ENCODE data around the gene MGAM2.
"Not testable (repeated sequence)": the region's sequence is repeated elsewhere in the genome, so short reads cannot be mapped to it uniquely, and the experiment has no call there.

The MGAM2 gene

DNA sequence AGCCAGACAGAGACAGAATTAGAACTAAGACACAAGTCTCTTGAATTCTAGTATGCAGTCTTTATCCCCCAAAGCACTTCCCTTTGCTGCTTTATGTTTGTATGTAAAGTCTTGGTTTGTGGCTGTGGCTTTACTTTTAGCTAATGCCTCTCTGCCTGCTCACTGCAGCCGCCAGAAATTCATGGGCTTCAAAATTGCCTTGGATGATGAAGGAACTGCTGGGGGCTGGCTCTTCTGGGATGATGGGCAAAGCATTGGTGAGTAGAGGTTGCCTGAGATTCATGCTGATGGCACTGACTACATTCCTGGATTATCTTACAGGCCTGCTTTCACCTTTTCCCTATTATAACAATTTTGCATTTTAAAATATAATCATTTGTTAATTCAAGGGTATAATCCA, 10.9 kb upstream of the MGAM2 start:
- no peak for DNase-seq (ENCODE audit: low read depth)
- TF ChIP-seq, protein P1, sequence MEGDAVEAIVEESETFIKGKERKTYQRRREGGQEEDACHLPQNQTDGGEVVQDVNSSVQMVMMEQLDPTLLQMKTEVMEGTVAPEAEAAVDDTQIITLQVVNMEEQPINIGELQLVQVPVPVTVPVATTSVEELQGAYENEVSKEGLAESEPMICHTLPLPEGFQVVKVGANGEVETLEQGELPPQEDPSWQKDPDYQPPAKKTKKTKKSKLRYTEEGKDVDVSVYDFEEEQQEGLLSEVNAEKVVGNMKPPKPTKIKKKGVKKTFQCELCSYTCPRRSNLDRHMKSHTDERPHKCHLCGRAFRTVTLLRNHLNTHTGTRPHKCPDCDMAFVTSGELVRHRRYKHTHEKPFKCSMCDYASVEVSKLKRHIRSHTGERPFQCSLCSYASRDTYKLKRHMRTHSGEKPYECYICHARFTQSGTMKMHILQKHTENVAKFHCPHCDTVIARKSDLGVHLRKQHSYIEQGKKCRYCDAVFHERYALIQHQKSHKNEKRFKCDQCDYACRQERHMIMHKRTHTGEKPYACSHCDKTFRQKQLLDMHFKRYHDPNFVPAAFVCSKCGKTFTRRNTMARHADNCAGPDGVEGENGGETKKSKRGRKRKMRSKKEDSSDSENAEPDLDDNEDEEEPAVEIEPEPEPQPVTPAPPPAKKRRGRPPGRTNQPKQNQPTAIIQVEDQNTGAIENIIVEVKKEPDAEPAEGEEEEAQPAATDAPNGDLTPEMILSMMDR (IDR thresholded peaks at IDR 0.05; ENCODE audit: low read depth, low read length, missing control alignments), result no peak
- no peak overlapping the region for H3K4me3 ChIP-seq (ENCODE audit: low read depth, low read length)

DNA sequence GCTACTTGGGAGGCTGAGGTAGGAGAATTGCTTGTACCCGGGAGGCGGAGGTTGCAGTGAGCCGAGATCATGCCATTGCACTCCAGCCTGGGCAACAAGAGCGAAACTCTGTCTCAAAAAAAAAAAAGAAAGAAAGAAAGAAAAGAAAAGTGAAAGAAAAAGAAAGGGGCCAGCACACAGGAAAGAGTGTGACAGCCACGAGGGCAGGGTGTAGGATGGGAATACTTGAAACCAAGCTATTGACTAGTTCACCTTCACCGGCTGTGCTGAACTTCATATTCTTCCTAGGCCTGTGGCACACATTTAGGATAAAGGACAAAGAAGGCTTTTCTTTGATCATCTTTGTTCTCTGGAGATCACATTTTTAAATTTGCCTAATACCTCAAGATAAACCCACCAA, 9.7 kb upstream of the MGAM2 start:
- not testable (repeated sequence) for DNase-seq (ENCODE audit: low read depth); H3K4me3 ChIP-seq (ENCODE audit: low read depth, low read length)

DNA sequence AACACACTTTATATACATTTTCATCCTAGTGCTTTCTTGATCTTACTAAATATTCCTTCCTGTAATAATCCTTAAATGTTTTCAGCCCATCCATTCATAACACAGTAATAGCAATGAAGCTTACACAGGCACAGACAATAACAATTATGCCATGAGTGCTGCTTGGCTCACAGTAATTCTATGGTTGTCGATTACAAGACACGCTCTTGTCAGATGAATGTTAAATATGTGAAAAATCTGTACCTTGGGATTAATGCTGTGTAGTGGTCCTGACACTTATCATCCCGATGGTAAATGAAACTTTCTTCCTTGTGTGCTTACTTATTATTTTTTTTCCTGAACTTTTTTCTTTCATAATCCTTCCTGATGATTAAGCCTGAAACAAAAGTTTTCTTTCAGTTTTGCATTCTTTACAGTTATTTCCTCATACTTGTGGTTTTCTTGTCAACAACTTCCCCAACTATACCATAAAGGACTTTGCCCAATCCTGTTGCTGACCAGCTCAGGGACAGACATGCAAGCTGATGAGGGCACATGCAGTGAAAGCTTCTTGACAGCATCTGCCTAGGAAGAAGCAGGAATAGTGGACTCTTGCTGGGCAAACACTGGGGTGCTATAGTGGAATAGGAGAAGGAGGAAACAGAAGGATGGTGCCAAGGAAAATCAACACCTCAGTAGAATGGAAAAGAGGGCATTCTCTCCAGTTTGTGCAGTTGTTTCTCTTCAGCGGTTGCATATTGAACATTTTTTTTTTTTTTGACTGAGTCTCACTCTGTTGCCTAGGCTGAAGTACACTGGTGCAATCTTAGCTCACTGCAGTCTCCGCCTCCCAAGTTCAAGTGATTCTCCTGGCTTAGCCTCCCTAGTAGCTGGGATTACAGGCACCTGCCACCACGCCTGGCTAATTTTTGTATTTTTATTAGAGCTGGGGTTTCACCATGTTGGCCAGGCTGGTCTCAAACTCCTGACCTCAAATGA, 6.7 kb upstream of the MGAM2 start:
- no peak overlapping the region for H3K4me3 ChIP-seq (ENCODE audit: low read depth, low read length)
- DNase-seq (ENCODE audit: low read depth), result no peak
- TF ChIP-seq, protein P1 (IDR thresholded peaks at IDR 0.05; ENCODE audit: low read depth, low read length, missing control alignments), result no peak

DNA sequence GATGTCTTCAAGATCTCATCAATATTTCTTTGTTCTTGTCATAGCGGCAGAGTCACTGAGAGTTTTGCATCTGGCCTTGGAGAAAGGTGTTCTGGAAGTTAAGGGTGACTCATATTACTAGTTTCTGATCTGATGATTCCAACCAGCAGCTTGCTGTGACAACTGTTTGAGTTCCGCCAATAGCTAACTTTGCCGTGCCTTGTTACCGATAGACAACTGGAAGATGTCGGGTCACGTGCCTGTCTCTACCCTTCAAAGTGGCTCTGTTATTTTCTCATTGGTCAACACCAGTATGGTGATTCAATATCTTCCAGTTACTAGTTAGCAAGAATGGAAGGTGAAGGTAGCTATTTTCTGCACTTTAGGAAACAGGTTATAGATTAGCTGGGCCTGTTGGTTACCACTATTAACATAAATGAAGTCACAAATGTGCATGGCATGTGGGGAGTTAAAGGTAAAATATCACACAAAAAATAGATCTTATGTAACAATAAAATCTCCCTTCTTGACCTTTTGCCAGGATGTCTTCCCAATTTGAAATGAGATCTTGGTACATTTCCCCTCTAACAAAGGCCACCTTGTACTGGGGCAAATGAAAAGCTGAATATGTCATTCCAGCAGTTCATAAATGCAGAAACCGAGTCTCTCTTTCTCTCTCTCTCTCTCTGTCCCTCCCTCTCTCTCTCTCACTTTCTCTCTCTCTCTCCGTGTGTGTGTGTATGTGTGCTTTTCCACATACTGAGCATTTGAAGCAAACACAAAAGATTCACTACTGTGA, 2.6 kb upstream of the MGAM2 start:
- TF ChIP-seq, protein P1 (IDR thresholded peaks at IDR 0.05; ENCODE audit: low read depth, low read length, missing control alignments), result no peak
- no peak for DNase-seq (ENCODE audit: low read depth)
- H3K4me3 ChIP-seq (ENCODE audit: low read depth, low read length), result no peak overlapping the region

DNA sequence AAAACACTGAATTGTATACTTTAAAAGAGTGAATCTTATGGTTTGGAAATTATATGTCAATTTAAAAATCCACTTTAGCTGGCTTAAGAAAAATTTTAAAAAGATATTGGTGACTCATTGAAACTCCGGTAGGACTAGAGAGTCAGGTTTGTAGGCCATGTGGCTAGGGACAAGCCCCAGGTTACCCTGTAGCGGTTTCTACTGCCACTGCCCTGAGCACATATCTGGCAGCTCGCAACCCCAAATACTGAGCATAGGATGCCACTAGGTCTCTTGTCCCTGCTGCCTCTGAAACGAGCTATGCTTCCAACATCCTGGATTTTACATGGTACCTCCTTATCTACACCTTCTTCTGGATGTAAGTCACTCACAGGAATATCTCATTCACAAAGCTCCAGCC, 1.4 kb upstream of the MGAM2 start:
- H3K4me3 ChIP-seq (ENCODE audit: low read depth, low read length), result no peak overlapping the region
- TF ChIP-seq, protein P1 (IDR thresholded peaks at IDR 0.05; ENCODE audit: low read depth, low read length, missing control alignments), result no peak
- DNase-seq (ENCODE audit: low read depth), result no peak

DNA sequence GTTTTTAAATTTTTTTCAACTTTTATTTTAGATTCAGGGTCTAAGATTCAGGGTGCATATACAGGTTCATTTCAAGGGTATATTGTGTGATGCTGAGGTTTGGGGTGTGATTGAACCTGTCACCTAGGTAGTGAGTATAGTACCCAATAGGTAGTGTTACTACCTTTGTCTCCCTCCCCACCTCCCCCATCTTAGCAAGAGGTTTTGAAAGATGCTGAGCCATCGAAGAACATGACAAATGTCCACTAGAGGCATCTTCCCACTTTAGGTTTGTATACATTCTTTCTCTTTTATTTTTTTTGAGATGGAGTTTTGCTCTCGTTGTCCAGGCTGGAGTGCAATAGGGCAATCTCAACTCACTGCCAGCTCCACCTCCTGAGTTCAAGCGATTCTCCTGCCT, 880 bp upstream of the MGAM2 start:
- DNase-seq (ENCODE audit: low read depth), result no peak
- no peak overlapping the region for H3K4me3 ChIP-seq (ENCODE audit: low read depth, low read length)
- TF ChIP-seq, protein P1 (IDR thresholded peaks at IDR 0.05; ENCODE audit: low read depth, low read length, missing control alignments), result no peak

DNA sequence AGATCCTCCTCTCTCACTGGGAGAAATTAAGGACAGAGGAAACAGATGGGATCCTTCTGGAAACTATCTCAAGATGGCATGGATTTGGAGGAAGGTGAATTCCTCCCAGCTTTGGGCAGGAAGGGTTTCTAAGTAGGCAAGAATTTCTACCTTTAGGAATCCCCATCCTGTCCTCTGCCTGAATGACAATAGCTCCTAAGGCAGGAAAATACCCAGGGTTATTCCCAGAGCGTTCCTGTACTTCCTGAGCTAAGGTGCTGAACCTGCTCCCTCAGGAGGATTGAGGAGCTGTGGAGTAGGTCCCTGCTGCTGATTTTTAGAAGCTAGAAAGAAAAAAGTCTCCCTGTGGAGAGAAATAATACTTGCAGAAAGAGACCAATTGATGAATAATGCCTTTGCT, 568 bp downstream of the MGAM2 start:
- TF ChIP-seq, protein P1 (IDR thresholded peaks at IDR 0.05; ENCODE audit: low read depth, low read length, missing control alignments), result no peak
- DNase-seq (ENCODE audit: low read depth), result no peak
- H3K4me3 ChIP-seq (ENCODE audit: low read depth, low read length), result no peak overlapping the region
